ENCODE data around the gene NLRP10. TPM values are rescaled to one million over a fixed set of nuclear protein-coding genes. Genes with fewer than 3 reads are reported as not detected.
A peak's percentile ranks its signal among the peaks of the same experiment; 100 is the strongest.
"Not testable (repeated sequence)": the region's sequence is repeated elsewhere in the genome, so short reads cannot be mapped to it uniquely, and the experiment has no call there.

Gene NLRP10
- total and polyA plus RNA-seq, 8 donors: not detected

GRCh38 chr11:7999795-8000194, 34.5 kb upstream of the NLRP10 start:
- Histone ChIP-seq H3K27me3 (no peaks in the 10 kb centered on the region), H3K9me3 (no peaks in the 10 kb centered on the region), H3K4me1 (no peaks in the 10 kb centered on the region), H3K27ac (no peak overlapping the region), H3K4me3 (no peak overlapping the region), H3K36me3 (peaks cover 35 to 56% (median 56%) of the 10 kb centered on the region in 4 donors)
- intact Hi-C loops (cut with DNase I; ENCODE audit: low total_unique reads): no loop called here
- no peak for TF ChIP-seq EP300 (IDR thresholded peaks at IDR 0.05)
- no peak for TF ChIP-seq POLR2AphosphoS5 (IDR thresholded peaks at IDR 0.05)
- 92 to 96% (median 94%) methylated on average over 10 of the region's 10 CpGs for WGBS, 5 donors
- no peak for DNase-seq

GRCh38 chr11:7994581-7995278, 29.5 kb upstream of the NLRP10 start:
- 67 to 88% (median 84%) methylated on average over 6 of the region's 6 CpGs for WGBS, 5 donors
- Histone ChIP-seq H3K36me3 (peaks cover 65 to 93% (median 88%) of the 10 kb centered on the region in 4 donors), H3K9me3 (no peaks in the 10 kb centered on the region), H3K4me1 (peaks cover 0 to 17% (median 7%) of the 10 kb centered on the region in 4 donors), H3K27ac (no peak overlapping the region), H3K4me3 (no peak overlapping the region), H3K27me3 (no peaks in the 10 kb centered on the region)
- TF ChIP-seq POLR2A (IDR thresholded peaks at IDR 0.05) (no peak), POLR2AphosphoS5 (IDR thresholded peaks at IDR 0.05) (no peak), EP300 (IDR thresholded peaks at IDR 0.05) (no peak), CTCF (IDR thresholded peaks at IDR 0.05) (no peak)
- intact Hi-C loops (cut with DNase I; ENCODE audit: low total_unique reads): no loop called here
- no peak for DNase-seq

GRCh38 chr11:7987560-7987883, 22.3 kb upstream of the NLRP10 start:
- H3K27me3 ChIP-seq; H3K9me3 ChIP-seq; intact Hi-C loops (cut with DNase I; ENCODE audit: low total_unique reads); DNase-seq: not testable (repeated sequence)
- Histone ChIP-seq H3K4me3 (peak overlapping the region; percentile 66 to 95 (median 82)), H3K27ac (peak overlapping the region in 4 of 5 donors; percentile 77 to 89 (median 86)), H3K36me3 (peaks cover 9 to 33% (median 20%) of the 10 kb centered on the region in 4 donors), H3K4me1 (peaks cover 16 to 51% (median 35%) of the 10 kb centered on the region in 4 donors)
- WGBS, 5 donors: 0 to 2% (median 0%) methylated on average over 4 to 13 of the region's 13 CpGs

- 0 to 1% (median 1%) methylated on average over 44 to 47 of the region's 47 CpGs for WGBS, 5 donors
- intact Hi-C loops (cut with DNase I; ENCODE audit: low total_unique reads): no loop called here
Measured at GRCh38 chr11:7986768-7987559, 21.7 kb upstream of the NLRP10 start, which contains the start of gene EIF3F. EIF3F (plus strand) TSS chr11:7987337; CDS start chr11:7987353, 16 bp downstream.

More at GRCh38 chr11:7986768-7987559, 21.7 kb upstream of the NLRP10 start, which contains the start of gene EIF3F:
- Histone ChIP-seq H3K27me3 (no peaks in the 10 kb centered on the region), H3K36me3 (peaks cover 3 to 27% (median 15%) of the 10 kb centered on the region in 4 donors), H3K4me1 (peaks cover 16 to 51% (median 35%) of the 10 kb centered on the region in 4 donors), H3K9me3 (no peaks in the 10 kb centered on the region), H3K4me3 (peak within 1 kb of the TSS; percentile 66 to 95 (median 82)), H3K27ac (peak within 1 kb of the TSS; percentile 77 to 89 (median 85))
- DNase-seq: peak; percentile 90 to 99
- TF ChIP-seq POLR2A (IDR thresholded peaks at IDR 0.05): no peak
- peak in 5 of 7 experiments; percentile 77 to 98 (median 83) for TF ChIP-seq CTCF (IDR thresholded peaks at IDR 0.05)
- peak in 2 of 3 donors; percentile 33 to 77 for TF ChIP-seq POLR2AphosphoS5 (IDR thresholded peaks at IDR 0.05)
- no peak for TF ChIP-seq EP300 (IDR thresholded peaks at IDR 0.05)
